ENCODE measurements around the gene GPR141. TPM values are rescaled to one million over a fixed set of nuclear protein-coding genes. Genes with fewer than 3 reads are reported as not detected.

Gene GPR141
- total and polyA plus RNA-seq, 3 donors from 2014 or later: 1.8 to 3.5 (median 2.5) TPM

DNA sequence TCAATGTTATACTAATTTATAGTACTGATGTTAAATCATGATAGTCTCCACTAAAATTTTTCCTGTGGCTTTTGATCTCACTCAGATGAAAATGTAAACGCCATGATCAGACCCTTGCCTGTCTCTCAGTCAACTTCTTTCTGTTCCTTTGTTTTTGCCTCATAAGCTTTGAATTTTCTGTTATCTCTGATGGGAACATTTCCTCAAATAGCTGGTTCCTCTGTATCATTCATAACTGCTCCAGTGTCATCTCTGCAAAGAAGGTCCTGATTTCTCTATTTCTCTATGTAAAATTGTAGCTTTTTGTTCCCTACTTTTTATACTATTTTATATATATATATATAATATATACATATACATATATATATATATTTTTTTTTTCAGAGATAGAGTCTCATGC is 67.5 kb downstream of the GPR141 start:
- no peak overlapping the region for H3K27ac ChIP-seq
- no peak overlapping the region for H3K4me3 ChIP-seq
- no peaks in the 10 kb centered on the region for H3K4me1 ChIP-seq
- no peaks in the 10 kb centered on the region for H3K27me3 ChIP-seq
- no peaks in the 10 kb centered on the region for H3K36me3 ChIP-seq (ENCODE audit: low read depth, missing control alignments)
- WGBS, 2 donors: 75 to 81% methylated on average over 1 of the region's 1 CpG
- TF ChIP-seq, protein P1, sequence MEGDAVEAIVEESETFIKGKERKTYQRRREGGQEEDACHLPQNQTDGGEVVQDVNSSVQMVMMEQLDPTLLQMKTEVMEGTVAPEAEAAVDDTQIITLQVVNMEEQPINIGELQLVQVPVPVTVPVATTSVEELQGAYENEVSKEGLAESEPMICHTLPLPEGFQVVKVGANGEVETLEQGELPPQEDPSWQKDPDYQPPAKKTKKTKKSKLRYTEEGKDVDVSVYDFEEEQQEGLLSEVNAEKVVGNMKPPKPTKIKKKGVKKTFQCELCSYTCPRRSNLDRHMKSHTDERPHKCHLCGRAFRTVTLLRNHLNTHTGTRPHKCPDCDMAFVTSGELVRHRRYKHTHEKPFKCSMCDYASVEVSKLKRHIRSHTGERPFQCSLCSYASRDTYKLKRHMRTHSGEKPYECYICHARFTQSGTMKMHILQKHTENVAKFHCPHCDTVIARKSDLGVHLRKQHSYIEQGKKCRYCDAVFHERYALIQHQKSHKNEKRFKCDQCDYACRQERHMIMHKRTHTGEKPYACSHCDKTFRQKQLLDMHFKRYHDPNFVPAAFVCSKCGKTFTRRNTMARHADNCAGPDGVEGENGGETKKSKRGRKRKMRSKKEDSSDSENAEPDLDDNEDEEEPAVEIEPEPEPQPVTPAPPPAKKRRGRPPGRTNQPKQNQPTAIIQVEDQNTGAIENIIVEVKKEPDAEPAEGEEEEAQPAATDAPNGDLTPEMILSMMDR (IDR thresholded peaks at IDR 0.05): no peak
- TF ChIP-seq POLR2A (IDR thresholded peaks at IDR 0.05): no peak
- intact Hi-C loops (cut with DNase I; ENCODE audit: low total_unique reads): no loop called here
- no peaks in the 10 kb centered on the region for H3K9me3 ChIP-seq
- no peak for DNase-seq

DNA sequence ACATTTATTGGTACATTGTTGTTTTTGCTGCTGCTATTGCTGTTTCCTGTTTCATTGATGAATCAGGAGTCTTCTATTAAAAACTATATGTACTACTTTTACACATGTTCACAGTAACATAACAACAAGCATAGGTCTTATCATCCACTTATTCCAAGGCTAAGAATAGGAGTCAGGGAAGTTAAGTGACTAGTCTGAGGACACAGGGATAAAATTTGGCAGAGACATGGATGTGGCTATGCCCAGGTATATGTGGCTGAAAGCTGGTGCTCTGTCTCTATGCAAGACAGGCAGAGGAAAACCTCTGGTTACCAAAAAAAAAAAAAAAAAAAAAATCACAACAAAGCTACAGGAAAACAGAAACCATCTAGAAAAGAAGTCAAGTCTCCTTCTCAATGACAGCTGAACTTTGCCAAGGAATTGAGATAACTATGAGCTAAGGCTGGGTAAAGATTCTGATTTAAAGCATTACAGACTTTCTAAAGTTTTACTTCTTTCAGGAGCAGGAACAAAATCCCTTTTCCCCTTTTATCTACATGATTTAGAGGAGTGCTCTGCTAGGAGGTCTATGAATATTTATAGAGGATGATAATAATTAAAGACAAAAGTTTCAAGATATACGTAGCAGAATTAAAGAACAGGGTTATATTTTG is 70.0 kb downstream of the GPR141 start:
- H3K4me1 ChIP-seq: no peaks in the 10 kb centered on the region
- intact Hi-C loops (cut with DNase I; ENCODE audit: low total_unique reads): no loop called here
- no peak for DNase-seq
- H3K27ac ChIP-seq: no peak overlapping the region
- H3K4me3 ChIP-seq: no peak overlapping the region
- no peaks in the 10 kb centered on the region for H3K36me3 ChIP-seq (ENCODE audit: low read depth, missing control alignments)
- H3K27me3 ChIP-seq: no peaks in the 10 kb centered on the region
- H3K9me3 ChIP-seq: no peaks in the 10 kb centered on the region
- no peak for TF ChIP-seq POLR2A (IDR thresholded peaks at IDR 0.05)
- TF ChIP-seq, protein P1 (IDR thresholded peaks at IDR 0.05): no peak
- WGBS, 2 donors: 0 to 83% methylated on average over 1 of the region's 1 CpG

DNA sequence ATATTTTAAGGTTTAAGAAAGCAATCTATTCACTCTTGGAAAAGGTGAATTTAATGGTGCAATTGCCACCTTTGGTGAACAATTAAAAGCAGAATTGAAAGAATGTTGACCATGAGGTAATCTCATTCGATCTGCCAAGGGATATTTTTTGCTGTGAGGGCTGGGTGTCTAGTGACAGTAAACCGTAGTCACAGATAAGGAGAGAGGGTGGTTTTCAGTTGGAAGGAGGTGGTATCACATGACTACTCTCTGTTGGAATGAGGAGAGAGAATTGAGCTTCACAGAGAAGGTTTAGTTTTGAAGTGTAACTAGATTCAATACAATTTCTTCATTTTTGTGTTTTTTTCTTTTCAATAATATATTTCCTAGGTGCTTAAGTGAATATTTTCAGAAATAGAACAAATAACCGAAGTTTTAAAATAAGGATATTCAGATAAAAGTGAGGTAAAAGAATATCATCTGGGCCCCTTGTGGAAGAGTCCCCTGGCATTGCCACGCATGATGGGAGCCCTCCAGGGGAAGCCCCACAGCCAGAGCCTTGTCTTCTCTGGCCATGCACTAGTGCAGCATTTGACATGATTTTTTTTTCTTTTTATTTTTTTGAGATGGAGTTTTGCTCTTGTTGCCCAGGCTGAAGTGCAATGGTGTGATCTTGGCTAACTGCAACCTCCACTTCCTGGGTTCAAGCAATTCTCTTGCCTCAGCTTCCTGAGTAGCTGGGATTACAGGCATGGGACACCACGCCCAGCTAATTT is 73.4 kb downstream of the GPR141 start:
- no peaks in the 10 kb centered on the region for H3K9me3 ChIP-seq
- H3K27ac ChIP-seq: no peak overlapping the region
- 82 to 84% methylated on average over 5 of the region's 5 CpGs for WGBS, 2 donors
- H3K27me3 ChIP-seq: no peaks in the 10 kb centered on the region
- H3K36me3 ChIP-seq (ENCODE audit: low read depth, missing control alignments): no peaks in the 10 kb centered on the region
- DNase-seq: no peak
- TF ChIP-seq POLR2A (IDR thresholded peaks at IDR 0.05): no peak
- TF ChIP-seq, protein P1 (IDR thresholded peaks at IDR 0.05): no peak
- intact Hi-C loops (cut with DNase I; ENCODE audit: low total_unique reads): no loop called here
- no peak overlapping the region for H3K4me3 ChIP-seq
- H3K4me1 ChIP-seq: no peaks in the 10 kb centered on the region

DNA sequence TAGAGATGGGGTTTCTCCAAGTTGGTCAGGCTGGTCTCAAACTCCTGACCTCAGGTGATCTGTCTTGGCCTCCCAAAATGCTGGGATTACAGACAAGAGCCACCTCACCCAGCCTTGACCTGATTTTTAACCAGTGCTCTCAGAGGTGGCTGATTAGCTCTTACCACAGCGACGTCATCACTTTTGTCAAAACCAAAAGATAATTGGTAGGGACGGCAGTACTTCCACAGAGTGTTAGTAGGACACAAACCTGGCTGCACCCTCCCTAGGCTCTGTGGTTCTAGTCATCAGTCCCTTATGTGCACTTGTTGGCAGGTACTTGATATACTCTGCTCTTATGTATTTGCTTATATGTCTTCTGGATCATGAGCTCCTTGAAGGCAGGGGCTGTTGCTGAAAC is 74.0 kb downstream of the GPR141 start:
- intact Hi-C loops (cut with DNase I; ENCODE audit: low total_unique reads): no loop called here
- Histone ChIP-seq H3K9me3 (no peaks in the 10 kb centered on the region), H3K36me3 (ENCODE audit: low read depth, missing control alignments) (no peaks in the 10 kb centered on the region), H3K27ac (no peak overlapping the region), H3K27me3 (no peaks in the 10 kb centered on the region), H3K4me1 (no peaks in the 10 kb centered on the region), H3K4me3 (no peak overlapping the region)
- WGBS, 2 donors: 88% methylated on average over 2 to 3 of the region's 3 CpGs
- TF ChIP-seq, protein P1 (IDR thresholded peaks at IDR 0.05): no peak
- no peak for TF ChIP-seq POLR2A (IDR thresholded peaks at IDR 0.05)
- no peak for DNase-seq
